HepG2 (cell line): Measurements from ENCODE around the gene TRNT1. TPM values are rescaled to one million over a fixed set of nuclear protein-coding genes. Genes with fewer than 3 reads are reported as not detected.

Source experiments
- ATAC-seq: fragments of 200-7000 bp; cut with Tn5 transposase; 3 replicates; pipeline ENCODE4 v1.9.1; 2020; ENCODE audit warnings: mild to moderate bottlenecking, moderate library complexity
- BruUV-seq: library from RNA; stranded (reverse); fragments of 400-500 nt; replicated peaks from 2 replicates; lab custom pipeline; 2021; lab: Mats Ljungman, UMichigan
- CTCF ChIA-PET: fragments of 300-600 bp; formaldehyde crosslinking; extraction: SDS; loops from one replicate; lab custom pipeline; 2021; ENCODE audit warnings: low total read pairs, inconsistent platforms, low intra/inter-chr PET ratio; lab: Yijun Ruan, JAX
- POLR2A ChIA-PET: fragments of 350-600 bp; sonication (Branson Sonifier 250); formaldehyde crosslinking; loops from one replicate; lab custom pipeline; 2020; ENCODE audit warnings: antibody characterized with exemption, inconsistent platforms; lab: Yijun Ruan, JAX
- DNase-seq: peaks from one replicate; pipeline ENCODE4 v3.0.0-alpha.2; 2015; ENCODE audit warnings: low spot score
- FAIRE-seq: peaks from 3 replicates; lab custom pipeline; 2011; peaks lifted over from hg19 to GRCh38; lab: Jason Lieb, UNC
- H2AFZ ChIP-seq: one replicate; pipeline ENCODE4 v1.6.1; 2011; ENCODE audit warnings: low read length, inconsistent platforms
- H3K27ac ChIP-seq: fragments of 300-600 bp; 3 replicates; pipeline ENCODE4 v1.8.0; 2011; ENCODE audit warnings: mixed run types, mild to moderate bottlenecking, mixed read lengths, low read length, inconsistent platforms; ENCODE audit not compliant: insufficient read depth; ENCODE audit errors: extremely low read length
- H3K27me3 ChIP-seq, 2 experiments: fragments of 200-600 bp in 1 of 2; 2 replicates in 1 of 2; 3 replicates in 1 of 2; pipeline versions ENCODE4 v1.6.0 to v1.8.0; 2011; ENCODE audit warnings: low read length in 2 of 2, mild to moderate bottlenecking in 2 of 2, moderate library complexity in 2 of 2, inconsistent platforms in 1 of 2; ENCODE audit not compliant: insufficient read depth in 2 of 2, control insufficient read depth in 1 of 2
- H3K36me3 ChIP-seq, 2 experiments: fragments of 200-600 bp in 1 of 2; replicated peaks in 1 of 2; 2 replicates in 1 of 2; 3 replicates in 1 of 2; pipeline versions ENCODE4 v1.5.1 to v1.8.0; 2011; ENCODE audit warnings: low read length in 2 of 2, inconsistent platforms in 1 of 2; ENCODE audit not compliant: insufficient read depth in 2 of 2, control insufficient read depth in 1 of 2
- H3K4me1 ChIP-seq: 2 replicates; pipeline ENCODE4 v1.5.1; 2012; ENCODE audit warnings: low read length, inconsistent platforms; ENCODE audit not compliant: insufficient read depth
- H3K4me2 ChIP-seq: 2 replicates; pipeline ENCODE4 v1.6.0; 2011; ENCODE audit warnings: low read depth, low read length, inconsistent platforms
- H3K4me3 ChIP-seq, 3 experiments: fragments of 200-600 bp in 1 of 3; sonication (generic), shearing (Covaris generic) in 1 of 3; replicated peaks in 1 of 3; 2 replicates each; pipeline ENCODE4 v1.5.1; 2011 to 2016; ENCODE audit warnings: low read length in 3 of 3, inconsistent platforms in 2 of 3, low read depth in 2 of 3, mild to moderate bottlenecking in 2 of 3, control low read depth in 1 of 3, mixed read lengths in 1 of 3; ENCODE audit not compliant: insufficient read depth in 1 of 3
- H3K79me2 ChIP-seq: one replicate; pipeline ENCODE4 v1.6.1; 2011; ENCODE audit warnings: low read length, inconsistent platforms; ENCODE audit not compliant: insufficient read depth
- H3K9ac ChIP-seq: 2 replicates; pipeline ENCODE4 v1.6.0; 2011; ENCODE audit warnings: mild to moderate bottlenecking, low read depth, low read length, inconsistent platforms; ENCODE audit not compliant: insufficient read depth
- H3K9me3 ChIP-seq: 2 replicates; pipeline ENCODE4 v1.5.1; 2012; ENCODE audit warnings: mild to moderate bottlenecking, low read length
- H4K20me1 ChIP-seq: 2 replicates; pipeline ENCODE4 v1.6.0; 2011; ENCODE audit warnings: inconsistent platforms, mild to moderate bottlenecking, low read length, moderate library complexity; ENCODE audit not compliant: insufficient read depth
- HOXA7 ChIP-seq: sonication (generic); formaldehyde crosslinking; IDR thresholded peaks from 2 replicates; pipeline ENCODE4 v1.8.1; 2022; ENCODE audit warnings: mild to moderate bottlenecking, missing genetic modification reagents, moderate library complexity
- JUNB ChIP-seq: sonication (generic); formaldehyde crosslinking; IDR thresholded peaks from 2 replicates; pipeline ENCODE4 v1.8.0; 2022; ENCODE audit warnings: missing genetic modification reagents, mild to moderate bottlenecking, borderline replicate concordance
- NR2F2 ChIP-seq: IDR thresholded peaks from 2 replicates; pipeline ENCODE4 v1.6.1; 2012; ENCODE audit warnings: low read depth, inconsistent platforms, borderline replicate concordance
- PHF21A ChIP-seq: sonication (generic); formaldehyde crosslinking; IDR thresholded peaks from 2 replicates; pipeline ENCODE4 v1.5.0; 2020; ENCODE audit warnings: mild to moderate bottlenecking, missing genetic modification reagents
- SP140L ChIP-seq: sonication (generic); formaldehyde crosslinking; IDR thresholded peaks from 2 replicates; pipeline ENCODE4 v1.4.0; 2020; ENCODE audit warnings: missing genetic modification reagents, borderline replicate concordance
- ZFP36L1 ChIP-seq: sonication (generic); formaldehyde crosslinking; IDR thresholded peaks from 2 replicates; pipeline ENCODE4 v1.8.0; 2022; ENCODE audit warnings: mild to moderate bottlenecking, missing genetic modification reagents, moderate library complexity
- ZFP62 ChIP-seq: sonication (generic); formaldehyde crosslinking; IDR thresholded peaks from 2 replicates; pipeline ENCODE4 v1.4.0; 2020; ENCODE audit warnings: missing genetic modification reagents
- ZNF136 ChIP-seq: sonication (generic); formaldehyde crosslinking; IDR thresholded peaks from 2 replicates; pipeline ENCODE4 v1.8.1; 2022; ENCODE audit warnings: low read depth, mild to moderate bottlenecking, moderate library complexity, missing genetic modification reagents
- ZNF326 ChIP-seq: sonication (generic); formaldehyde crosslinking; IDR thresholded peaks from 2 replicates; pipeline ENCODE4 v1.4.0; 2020; ENCODE audit warnings: missing genetic modification reagents, borderline replicate concordance
- ZNF431 ChIP-seq: sonication (generic); formaldehyde crosslinking; IDR thresholded peaks from 2 replicates; pipeline ENCODE4 v1.9.0; 2022; ENCODE audit warnings: missing genetic modification reagents, low read depth, mild to moderate bottlenecking, borderline replicate concordance
- ZNF563 ChIP-seq: sonication (generic); formaldehyde crosslinking; IDR thresholded peaks from 2 replicates; pipeline ENCODE4 v1.8.0; 2022; ENCODE audit warnings: mild to moderate bottlenecking, moderate library complexity, missing genetic modification reagents
- ZNF891 ChIP-seq: sonication (generic); formaldehyde crosslinking; IDR thresholded peaks from 2 replicates; pipeline ENCODE4 v1.5.0; 2020; ENCODE audit warnings: mild to moderate bottlenecking, missing genetic modification reagents
- ZSCAN22 ChIP-seq: sonication (generic); formaldehyde crosslinking; IDR thresholded peaks from 2 replicates; pipeline ENCODE4 v1.4.0; 2020; ENCODE audit warnings: mild to moderate bottlenecking, missing genetic modification reagents
- WGBS: methylation state at CpG from one replicate; pipeline ENCODE4 v1.1.6; 2017; ENCODE audit warnings: low lambda C conversion rate; 5-methylcytosine and 5-hydroxymethylcytosine counted together
- in situ Hi-C: cut with HindIII; loops from 2 replicates; pipeline ENCODE4 v1.10.0; 2017; ENCODE audit warnings: low pct_unique_long_range_greater_than_20kb; ENCODE audit not compliant: extremely low pct_ligation_motif_present
- intact Hi-C: fragments of 100-400 bp; cut with micrococcal nuclease; formaldehyde crosslinking; loops from one replicate; pipeline ENCODE4 v1.10.0; 2022; ENCODE audit not compliant: unreplicated experiment
- polyA plus RNA-seq, 8 experiments: library from polyadenylated mRNA; depleted of rRNA in 3 of 8; stranded (reverse) in 7 of 8; unstranded in 1 of 8; fragments of >200 nt; fragmentation: Illumina TruSeq in 4 of 8; extraction: Trizol in 4 of 8; gene quantifications; 2 replicates each; pipeline versions ENCODE4 v1.2.1 to v1.2.3, GENCODE V29; 2011 to 2016; ENCODE audit warnings: low read depth in 4 of 8, missing spikeins in 1 of 8, mixed read lengths in 1 of 8; ENCODE audit not compliant: insufficient read depth in 1 of 8
- total RNA-seq, 5 experiments: library from RNA; depleted of rRNA; stranded (reverse); fragments of >200 nt; fragmentation: Illumina TruSeq; extraction: Trizol; gene quantifications; 2 replicates each; pipeline ENCODE4 v1.2.3, GENCODE V29; 2016; ENCODE audit warnings: low read depth in 1 of 5
- TF ChIP-seq, protein P1 (sequence below): sonication (generic); formaldehyde crosslinking; IDR thresholded peaks from 2 replicates; pipeline ENCODE4 v1.5.1; 2020; ENCODE audit warnings: mild to moderate bottlenecking, missing genetic modification reagents, moderate library complexity
- TF ChIP-seq, protein P2 (sequence below): sonication (generic); formaldehyde crosslinking; IDR thresholded peaks from 2 replicates; pipeline ENCODE4 v1.5.0; 2020; ENCODE audit warnings: mild to moderate bottlenecking, missing genetic modification reagents
- TF ChIP-seq, protein P3 (sequence below): sonication (generic); formaldehyde crosslinking; IDR thresholded peaks from 2 replicates; pipeline ENCODE4 v1.8.0; 2022; ENCODE audit warnings: mild to moderate bottlenecking, missing genetic modification reagents, moderate library complexity

TRNT1 gene
- total and polyA plus RNA-seq, 2 of the 13 experiments (the other 11 are each of a cell fraction or from before 2014, with no cell fraction given) = 9.4 to 27.7 TPM

DNA sequence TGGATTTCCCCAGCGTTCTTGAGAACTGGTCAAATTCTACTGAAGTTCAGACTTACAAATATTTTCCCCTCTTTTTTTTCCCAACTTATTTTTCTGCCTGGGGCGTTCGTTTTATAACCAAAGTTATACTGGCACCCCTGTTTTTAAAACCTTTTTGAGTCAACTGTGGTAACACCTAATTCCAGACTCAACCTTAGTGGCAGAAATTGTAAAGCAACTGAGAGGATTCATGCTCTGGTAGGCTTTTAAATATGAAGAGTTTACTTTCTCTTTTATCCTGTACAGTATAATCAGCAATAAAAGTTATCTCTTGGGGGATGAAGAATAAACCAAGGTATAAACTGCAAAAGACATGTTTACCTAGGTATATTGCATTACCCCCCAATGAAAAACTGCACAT is 18.9 kb upstream of the TRNT1 start:
- WGBS = 6% methylated on average over 3 of the region's 3 CpGs
- no peak for FAIRE-seq
- in situ Hi-C loops = no loop called here
- peaks cover 0 to 3% of the 10 kb centered on the region in 2 experiments; a peak in 1 of 5 replicates for H3K27me3 ChIP-seq
- BruUV-seq = no TSS peak
- no peak for TF ChIP-seq NR2F2
- TF ChIP-seq ZNF563 (CRISPR knock-in tag) = no peak
- no peak for TF ChIP-seq ZFP62 (CRISPR knock-in tag)
- TF ChIP-seq ZNF891 (CRISPR knock-in tag) = no peak
- TF ChIP-seq SP140L (CRISPR knock-in tag) = no peak
- no peak for TF ChIP-seq HOXA7 (CRISPR knock-in tag)
- TF ChIP-seq, protein P1, sequence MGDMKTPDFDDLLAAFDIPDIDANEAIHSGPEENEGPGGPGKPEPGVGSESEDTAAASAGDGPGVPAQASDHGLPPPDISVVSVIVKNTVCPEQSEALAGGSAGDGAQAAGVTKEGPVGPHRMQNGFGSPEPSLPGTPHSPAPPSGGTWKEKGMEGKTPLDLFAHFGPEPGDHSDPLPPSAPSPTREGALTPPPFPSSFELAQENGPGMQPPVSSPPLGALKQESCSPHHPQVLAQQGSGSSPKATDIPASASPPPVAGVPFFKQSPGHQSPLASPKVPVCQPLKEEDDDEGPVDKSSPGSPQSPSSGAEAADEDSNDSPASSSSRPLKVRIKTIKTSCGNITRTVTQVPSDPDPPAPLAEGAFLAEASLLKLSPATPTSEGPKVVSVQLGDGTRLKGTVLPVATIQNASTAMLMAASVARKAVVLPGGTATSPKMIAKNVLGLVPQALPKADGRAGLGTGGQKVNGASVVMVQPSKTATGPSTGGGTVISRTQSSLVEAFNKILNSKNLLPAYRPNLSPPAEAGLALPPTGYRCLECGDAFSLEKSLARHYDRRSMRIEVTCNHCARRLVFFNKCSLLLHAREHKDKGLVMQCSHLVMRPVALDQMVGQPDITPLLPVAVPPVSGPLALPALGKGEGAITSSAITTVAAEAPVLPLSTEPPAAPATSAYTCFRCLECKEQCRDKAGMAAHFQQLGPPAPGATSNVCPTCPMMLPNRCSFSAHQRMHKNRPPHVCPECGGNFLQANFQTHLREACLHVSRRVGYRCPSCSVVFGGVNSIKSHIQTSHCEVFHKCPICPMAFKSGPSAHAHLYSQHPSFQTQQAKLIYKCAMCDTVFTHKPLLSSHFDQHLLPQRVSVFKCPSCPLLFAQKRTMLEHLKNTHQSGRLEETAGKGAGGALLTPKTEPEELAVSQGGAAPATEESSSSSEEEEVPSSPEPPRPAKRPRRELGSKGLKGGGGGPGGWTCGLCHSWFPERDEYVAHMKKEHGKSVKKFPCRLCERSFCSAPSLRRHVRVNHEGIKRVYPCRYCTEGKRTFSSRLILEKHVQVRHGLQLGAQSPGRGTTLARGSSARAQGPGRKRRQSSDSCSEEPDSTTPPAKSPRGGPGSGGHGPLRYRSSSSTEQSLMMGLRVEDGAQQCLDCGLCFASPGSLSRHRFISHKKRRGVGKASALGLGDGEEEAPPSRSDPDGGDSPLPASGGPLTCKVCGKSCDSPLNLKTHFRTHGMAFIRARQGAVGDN (CRISPR knock-in tag) = no peak
- no peak for TF ChIP-seq ZNF431 (CRISPR knock-in tag)
- no peak for TF ChIP-seq JUNB (CRISPR knock-in tag)
- TF ChIP-seq, protein P2, sequence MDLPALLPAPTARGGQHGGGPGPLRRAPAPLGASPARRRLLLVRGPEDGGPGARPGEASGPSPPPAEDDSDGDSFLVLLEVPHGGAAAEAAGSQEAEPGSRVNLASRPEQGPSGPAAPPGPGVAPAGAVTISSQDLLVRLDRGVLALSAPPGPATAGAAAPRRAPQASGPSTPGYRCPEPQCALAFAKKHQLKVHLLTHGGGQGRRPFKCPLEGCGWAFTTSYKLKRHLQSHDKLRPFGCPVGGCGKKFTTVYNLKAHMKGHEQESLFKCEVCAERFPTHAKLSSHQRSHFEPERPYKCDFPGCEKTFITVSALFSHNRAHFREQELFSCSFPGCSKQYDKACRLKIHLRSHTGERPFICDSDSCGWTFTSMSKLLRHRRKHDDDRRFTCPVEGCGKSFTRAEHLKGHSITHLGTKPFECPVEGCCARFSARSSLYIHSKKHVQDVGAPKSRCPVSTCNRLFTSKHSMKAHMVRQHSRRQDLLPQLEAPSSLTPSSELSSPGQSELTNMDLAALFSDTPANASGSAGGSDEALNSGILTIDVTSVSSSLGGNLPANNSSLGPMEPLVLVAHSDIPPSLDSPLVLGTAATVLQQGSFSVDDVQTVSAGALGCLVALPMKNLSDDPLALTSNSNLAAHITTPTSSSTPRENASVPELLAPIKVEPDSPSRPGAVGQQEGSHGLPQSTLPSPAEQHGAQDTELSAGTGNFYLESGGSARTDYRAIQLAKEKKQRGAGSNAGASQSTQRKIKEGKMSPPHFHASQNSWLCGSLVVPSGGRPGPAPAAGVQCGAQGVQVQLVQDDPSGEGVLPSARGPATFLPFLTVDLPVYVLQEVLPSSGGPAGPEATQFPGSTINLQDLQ = no peak
- no peak for TF ChIP-seq ZNF136 (CRISPR knock-in tag)
- TF ChIP-seq ZSCAN22 (CRISPR knock-in tag) = no peak
- TF ChIP-seq PHF21A (CRISPR knock-in tag) = no peak
- no peak for TF ChIP-seq ZNF326 (CRISPR knock-in tag)
- no peak for TF ChIP-seq ZFP36L1 (CRISPR knock-in tag)
- TF ChIP-seq, protein P3, sequence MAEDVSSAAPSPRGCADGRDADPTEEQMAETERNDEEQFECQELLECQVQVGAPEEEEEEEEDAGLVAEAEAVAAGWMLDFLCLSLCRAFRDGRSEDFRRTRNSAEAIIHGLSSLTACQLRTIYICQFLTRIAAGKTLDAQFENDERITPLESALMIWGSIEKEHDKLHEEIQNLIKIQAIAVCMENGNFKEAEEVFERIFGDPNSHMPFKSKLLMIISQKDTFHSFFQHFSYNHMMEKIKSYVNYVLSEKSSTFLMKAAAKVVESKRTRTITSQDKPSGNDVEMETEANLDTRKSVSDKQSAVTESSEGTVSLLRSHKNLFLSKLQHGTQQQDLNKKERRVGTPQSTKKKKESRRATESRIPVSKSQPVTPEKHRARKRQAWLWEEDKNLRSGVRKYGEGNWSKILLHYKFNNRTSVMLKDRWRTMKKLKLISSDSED (CRISPR knock-in tag) = no peak
- TF ChIP-seq, all 625 proteins: peak for 0
- CTCF ChIA-PET = no interaction called here
- Histone ChIP-seq H3K4me1 (no peaks in the 10 kb centered on the region), H3K9ac (no peak overlapping the region), H3K9me3 (no peaks in the 10 kb centered on the region), H2AFZ (no peak overlapping the region), H4K20me1 (no peaks in the 10 kb centered on the region), H3K27ac (no peak overlapping the region), H3K36me3 (no peaks in the 10 kb centered on the region), H3K4me3 (no peak overlapping the region), H3K79me2 (no peaks in the 10 kb centered on the region), H3K4me2 (no peak overlapping the region)
- ATAC-seq (no peak), DNase-seq (no peak)
- POLR2A ChIA-PET = no interaction called here
- intact Hi-C loops = no loop called here
